Ishikawa (cell line): ENCODE measurements around the gene CPAMD8.

Experiments used
- CEBPB ChIP-seq: IDR thresholded peaks from 2 replicates; pipeline ENCODE4 v1.6.1; 2012
- CREB1 ChIP-seq: IDR thresholded peaks from 2 replicates; pipeline ENCODE4 v1.6.1; 2012; ENCODE audit warnings: low read depth
- EGR1 ChIP-seq: IDR thresholded peaks from 2 replicates; pipeline ENCODE4 v1.6.1; 2012
- EP300 ChIP-seq: IDR thresholded peaks from 2 replicates; pipeline ENCODE4 v1.6.1; 2012; ENCODE audit warnings: borderline replicate concordance
- FOXM1 ChIP-seq: IDR thresholded peaks from 2 replicates; pipeline ENCODE4 v1.6.1; 2012; ENCODE audit warnings: low read depth, borderline replicate concordance
- MAX ChIP-seq: IDR thresholded peaks from 2 replicates; pipeline ENCODE4 v1.6.1; 2012
- NFIC ChIP-seq: IDR thresholded peaks from 2 replicates; pipeline ENCODE4 v1.6.1; 2012
- RAD21 ChIP-seq: IDR thresholded peaks from 2 replicates; pipeline ENCODE4 v1.6.1; 2012; ENCODE audit warnings: low read depth
- TAF1 ChIP-seq: IDR thresholded peaks from 2 replicates; pipeline ENCODE4 v1.6.1; 2012; ENCODE audit warnings: low read depth, mild to moderate bottlenecking
- TCF12 ChIP-seq: IDR thresholded peaks from 2 replicates; pipeline ENCODE4 v1.6.1; 2012; ENCODE audit warnings: low read depth
- TEAD4 ChIP-seq: IDR thresholded peaks from 2 replicates; pipeline ENCODE4 v1.6.1; 2012
- YY1 ChIP-seq: IDR thresholded peaks from 2 replicates; pipeline ENCODE4 v1.6.1; 2012; ENCODE audit warnings: low read depth
- ZBTB7A ChIP-seq: IDR thresholded peaks from 2 replicates; pipeline ENCODE4 v1.6.1; 2012; ENCODE audit warnings: low read depth
- TF ChIP-seq, protein P1 (sequence below): IDR thresholded peaks from 2 replicates; pipeline ENCODE4 v1.6.1; 2012
- TF ChIP-seq, protein P2 (sequence below): IDR thresholded peaks from 2 replicates; pipeline ENCODE4 v1.6.1; 2012; ENCODE audit warnings: low read depth, mild to moderate bottlenecking

Gene CPAMD8

GRCh38 chr19:16892868-16893685 is 133.5 kb downstream of the CPAMD8 start:
- TF ChIP-seq CREB1: no peak
- TF ChIP-seq EGR1: no peak
- no peak for TF ChIP-seq ZBTB7A
- TF ChIP-seq EP300: no peak
- no peak for TF ChIP-seq RAD21
- TF ChIP-seq MAX: no peak
- no peak for TF ChIP-seq CEBPB
- TF ChIP-seq, protein P1, sequence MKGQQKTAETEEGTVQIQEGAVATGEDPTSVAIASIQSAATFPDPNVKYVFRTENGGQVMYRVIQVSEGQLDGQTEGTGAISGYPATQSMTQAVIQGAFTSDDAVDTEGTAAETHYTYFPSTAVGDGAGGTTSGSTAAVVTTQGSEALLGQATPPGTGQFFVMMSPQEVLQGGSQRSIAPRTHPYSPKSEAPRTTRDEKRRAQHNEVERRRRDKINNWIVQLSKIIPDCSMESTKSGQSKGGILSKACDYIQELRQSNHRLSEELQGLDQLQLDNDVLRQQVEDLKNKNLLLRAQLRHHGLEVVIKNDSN: no peak
- no peak for TF ChIP-seq TAF1
- TF ChIP-seq FOXM1: no peak
- TF ChIP-seq, protein P2, sequence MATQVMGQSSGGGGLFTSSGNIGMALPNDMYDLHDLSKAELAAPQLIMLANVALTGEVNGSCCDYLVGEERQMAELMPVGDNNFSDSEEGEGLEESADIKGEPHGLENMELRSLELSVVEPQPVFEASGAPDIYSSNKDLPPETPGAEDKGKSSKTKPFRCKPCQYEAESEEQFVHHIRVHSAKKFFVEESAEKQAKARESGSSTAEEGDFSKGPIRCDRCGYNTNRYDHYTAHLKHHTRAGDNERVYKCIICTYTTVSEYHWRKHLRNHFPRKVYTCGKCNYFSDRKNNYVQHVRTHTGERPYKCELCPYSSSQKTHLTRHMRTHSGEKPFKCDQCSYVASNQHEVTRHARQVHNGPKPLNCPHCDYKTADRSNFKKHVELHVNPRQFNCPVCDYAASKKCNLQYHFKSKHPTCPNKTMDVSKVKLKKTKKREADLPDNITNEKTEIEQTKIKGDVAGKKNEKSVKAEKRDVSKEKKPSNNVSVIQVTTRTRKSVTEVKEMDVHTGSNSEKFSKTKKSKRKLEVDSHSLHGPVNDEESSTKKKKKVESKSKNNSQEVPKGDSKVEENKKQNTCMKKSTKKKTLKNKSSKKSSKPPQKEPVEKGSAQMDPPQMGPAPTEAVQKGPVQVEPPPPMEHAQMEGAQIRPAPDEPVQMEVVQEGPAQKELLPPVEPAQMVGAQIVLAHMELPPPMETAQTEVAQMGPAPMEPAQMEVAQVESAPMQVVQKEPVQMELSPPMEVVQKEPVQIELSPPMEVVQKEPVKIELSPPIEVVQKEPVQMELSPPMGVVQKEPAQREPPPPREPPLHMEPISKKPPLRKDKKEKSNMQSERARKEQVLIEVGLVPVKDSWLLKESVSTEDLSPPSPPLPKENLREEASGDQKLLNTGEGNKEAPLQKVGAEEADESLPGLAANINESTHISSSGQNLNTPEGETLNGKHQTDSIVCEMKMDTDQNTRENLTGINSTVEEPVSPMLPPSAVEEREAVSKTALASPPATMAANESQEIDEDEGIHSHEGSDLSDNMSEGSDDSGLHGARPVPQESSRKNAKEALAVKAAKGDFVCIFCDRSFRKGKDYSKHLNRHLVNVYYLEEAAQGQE: no peak
- TF ChIP-seq YY1: no peak
- TF ChIP-seq TEAD4: no peak
- TF ChIP-seq NFIC: no peak
- TF ChIP-seq TCF12: no peak

- no peak for TF ChIP-seq TAF1
- no peak for TF ChIP-seq RAD21
- TF ChIP-seq MAX: no peak
- no peak for TF ChIP-seq YY1
- no peak for TF ChIP-seq EGR1
- no peak for TF ChIP-seq EP300
- no peak for TF ChIP-seq ZBTB7A
- TF ChIP-seq TCF12: no peak
- no peak for TF ChIP-seq NFIC
- no peak for TF ChIP-seq TEAD4
- TF ChIP-seq, protein P1: no peak
- TF ChIP-seq CREB1: no peak
- TF ChIP-seq, protein P2: no peak
- TF ChIP-seq CEBPB: no peak
- TF ChIP-seq FOXM1: no peak
Observed at GRCh38 chr19:16892436-16892835, 134.2 kb downstream of the CPAMD8 start.

GRCh38 chr19:16891696-16892382 is 134.8 kb downstream of the CPAMD8 start:
- TF ChIP-seq EP300 (no peak), RAD21 (no peak), YY1 (no peak), EGR1 (no peak), TCF12 (no peak), MAX (no peak), NFIC (no peak)
- TF ChIP-seq, protein P1: no peak
- TF ChIP-seq, protein P2: no peak
